Left lung (tissue), 10 donors: ENCODE data around the gene DERL3. TPM values are rescaled to one million over a fixed set of nuclear protein-coding genes. Genes with fewer than 3 reads are reported as not detected.
"Not testable (repeated sequence)": the region's sequence is repeated elsewhere in the genome, so short reads cannot be mapped to it uniquely, and the experiment has no call there.

ENCODE experiments used
- ATAC-seq: fragments of 200-7000 bp; cut with Tn5 transposase; one replicate; pipeline ENCODE4 v1.9.1; 2020; ENCODE audit warnings: moderate library complexity
- DNase-seq, 4 donors: peaks; one replicate each; pipeline ENCODE4 v3.0.0-alpha.2; 2013 to 2020
- H3K27ac ChIP-seq, 2 donors: fragments of 200-600 bp; sonication (generic) in 1 of 2; one replicate each; pipeline versions ENCODE4 v1.5.0 to v1.8.0; 2020 to 2021
- H3K27me3 ChIP-seq, 2 donors: fragments of 200-600 bp; sonication (generic) in 1 of 2; one replicate each; pipeline versions ENCODE4 v1.5.0 to v1.8.0; 2020 to 2021
- H3K36me3 ChIP-seq, 2 donors: fragments of 200-600 bp; sonication (generic) in 1 of 2; one replicate each; pipeline versions ENCODE4 v1.5.0 to v1.8.0; 2020 to 2021
- H3K4me1 ChIP-seq, 2 donors: fragments of 200-600 bp; one replicate each; pipeline ENCODE4 v1.8.0; 2021
- H3K4me3 ChIP-seq, 2 donors: fragments of 200-600 bp; sonication (generic) in 1 of 2; one replicate each; pipeline versions ENCODE4 v1.5.0 to v1.8.0; 2020 to 2021; ENCODE audit warnings: mild to moderate bottlenecking in 1 of 2
- H3K9me3 ChIP-seq, 2 donors: fragments of 200-600 bp; sonication (generic) in 1 of 2; one replicate each; pipeline versions ENCODE4 v1.5.0 to v1.8.0; 2020 to 2021
- intact Hi-C, 2 donors: fragments of 100-400 bp; cut with DNase I; formaldehyde crosslinking; loops; one replicate each; pipeline versions ENCODE4 v1.11.2 to v1.14.2; 2022
- polyA plus RNA-seq, 6 donors: library from polyadenylated mRNA; unstranded; fragments of 120-200 nt; gene quantifications; one replicate each; pipeline ENCODE4 v1.2.1, GENCODE V29; 2013; ENCODE audit not compliant: insufficient read length in 6 of 6
- total RNA-seq, 2 donors: library from RNA; stranded (reverse); fragmentation: NEBNext Ultra II Directional; extraction: Animal tissue kit (Norgen Biotek cat#: 25700); gene quantifications; one replicate each; pipeline ENCODE4 v1.2.1, GENCODE V29; 2021
- TF ChIP-seq, protein P1 (sequence below), 2 donors: fragments of 200-600 bp; sonication (generic) in 1 of 2; IDR thresholded peaks; one replicate each; pipeline versions ENCODE4 v1.5.0 to v1.8.0; 2021; ENCODE audit warnings: antibody characterized with exemption in 2 of 2
- donor health status: DM: no; HTN: yes; CAD: no.
- donor health status: DM: no; HTN: no; CAD: no.

The DERL3 gene
- total and polyA plus RNA-seq, 8 donors, result 2.4 to 9.4 (median 4.3) TPM

DNA sequence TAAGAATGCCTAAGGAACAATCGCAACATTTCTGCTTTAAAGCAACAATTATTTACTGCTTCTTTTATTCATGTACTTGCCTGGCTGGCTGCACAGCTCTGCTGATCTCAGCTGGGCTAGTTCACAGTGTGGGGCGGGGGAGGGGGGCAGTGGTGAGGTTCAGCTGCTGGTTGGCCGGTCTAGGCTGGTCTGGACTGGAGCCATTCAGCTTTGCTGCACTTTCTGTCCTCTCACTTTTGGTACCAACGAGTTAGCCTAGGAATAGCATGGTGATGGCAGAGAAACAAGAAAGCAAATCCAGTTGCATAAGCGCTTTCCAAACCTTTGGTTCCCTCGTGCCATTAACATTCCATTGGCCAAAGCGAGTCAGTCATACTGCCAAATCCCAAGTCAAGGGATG, 39.4 kb upstream of the DERL3 start:
- intact Hi-C loops, result no loop called here
- H3K4me1 ChIP-seq, result no peaks in the 10 kb centered on the region
- TF ChIP-seq, protein P1, sequence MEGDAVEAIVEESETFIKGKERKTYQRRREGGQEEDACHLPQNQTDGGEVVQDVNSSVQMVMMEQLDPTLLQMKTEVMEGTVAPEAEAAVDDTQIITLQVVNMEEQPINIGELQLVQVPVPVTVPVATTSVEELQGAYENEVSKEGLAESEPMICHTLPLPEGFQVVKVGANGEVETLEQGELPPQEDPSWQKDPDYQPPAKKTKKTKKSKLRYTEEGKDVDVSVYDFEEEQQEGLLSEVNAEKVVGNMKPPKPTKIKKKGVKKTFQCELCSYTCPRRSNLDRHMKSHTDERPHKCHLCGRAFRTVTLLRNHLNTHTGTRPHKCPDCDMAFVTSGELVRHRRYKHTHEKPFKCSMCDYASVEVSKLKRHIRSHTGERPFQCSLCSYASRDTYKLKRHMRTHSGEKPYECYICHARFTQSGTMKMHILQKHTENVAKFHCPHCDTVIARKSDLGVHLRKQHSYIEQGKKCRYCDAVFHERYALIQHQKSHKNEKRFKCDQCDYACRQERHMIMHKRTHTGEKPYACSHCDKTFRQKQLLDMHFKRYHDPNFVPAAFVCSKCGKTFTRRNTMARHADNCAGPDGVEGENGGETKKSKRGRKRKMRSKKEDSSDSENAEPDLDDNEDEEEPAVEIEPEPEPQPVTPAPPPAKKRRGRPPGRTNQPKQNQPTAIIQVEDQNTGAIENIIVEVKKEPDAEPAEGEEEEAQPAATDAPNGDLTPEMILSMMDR (IDR thresholded peaks at IDR 0.05), result no peak
- no peaks in the 10 kb centered on the region for H3K9me3 ChIP-seq
- peaks cover 0 to 16% of the 10 kb centered on the region in 2 donors for H3K36me3 ChIP-seq
- ATAC-seq (no peak), DNase-seq (no peak)
- H3K27ac ChIP-seq, result no peak overlapping the region
- no peak overlapping the region for H3K4me3 ChIP-seq
- H3K27me3 ChIP-seq, result no peaks in the 10 kb centered on the region

DNA sequence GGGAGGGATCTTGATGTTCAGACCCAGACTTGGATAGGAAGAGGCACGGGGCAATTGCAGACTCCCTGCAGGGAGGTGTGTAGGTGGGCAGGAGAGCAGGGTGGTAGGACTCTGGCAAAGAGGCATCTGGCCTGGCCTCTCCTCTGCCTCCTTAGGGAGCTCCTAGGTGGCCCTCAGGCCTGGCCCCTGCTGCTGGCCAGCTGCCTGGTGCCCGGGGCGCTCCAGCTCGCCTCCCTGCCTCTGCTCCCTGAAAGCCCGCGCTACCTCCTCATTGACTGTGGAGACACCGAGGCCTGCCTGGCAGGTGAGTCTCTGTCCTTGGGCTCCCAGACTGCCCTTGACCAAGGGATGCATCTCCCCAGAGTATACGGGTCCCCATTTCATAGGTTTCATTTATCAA, 38.8 kb upstream of the DERL3 start:
- Histone ChIP-seq H3K4me3 (no peak overlapping the region), H3K27me3 (no peaks in the 10 kb centered on the region), H3K9me3 (no peaks in the 10 kb centered on the region), H3K27ac (no peak overlapping the region), H3K36me3 (peaks cover 0 to 16% of the 10 kb centered on the region in 2 donors), H3K4me1 (no peaks in the 10 kb centered on the region)
- intact Hi-C loops, result no loop called here
- DNase-seq (no peak), ATAC-seq (no peak)
- TF ChIP-seq, protein P1 (IDR thresholded peaks at IDR 0.05), result no peak

DNA sequence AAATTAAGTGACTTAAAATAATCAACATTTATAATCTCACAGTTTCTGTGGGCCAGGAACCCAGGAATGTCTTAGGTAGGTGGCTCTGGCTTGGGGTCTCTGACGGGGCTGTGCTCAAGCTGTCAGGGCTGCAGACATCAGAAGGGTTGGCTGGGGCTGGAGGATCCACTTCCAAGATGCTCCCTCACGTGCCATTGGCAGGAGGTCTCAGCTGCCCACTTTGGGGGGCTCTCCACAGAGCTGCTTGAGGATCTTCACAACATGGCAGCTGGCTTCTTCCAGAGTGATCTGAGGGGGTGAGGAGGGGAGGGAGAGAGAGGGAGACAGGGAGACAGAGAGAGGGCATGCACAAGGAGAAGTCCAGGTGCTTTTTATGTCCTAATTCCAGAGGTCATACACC, 37.0 kb upstream of the DERL3 start:
- DNase-seq (no peak), ATAC-seq (no peak)
- no peak overlapping the region for H3K27ac ChIP-seq
- peaks cover 0 to 13% of the 10 kb centered on the region in 2 donors for H3K36me3 ChIP-seq
- H3K4me1 ChIP-seq, result no peaks in the 10 kb centered on the region
- intact Hi-C loops, result no loop called here
- TF ChIP-seq, protein P1 (IDR thresholded peaks at IDR 0.05), result no peak
- no peaks in the 10 kb centered on the region for H3K9me3 ChIP-seq
- no peaks in the 10 kb centered on the region for H3K27me3 ChIP-seq
- H3K4me3 ChIP-seq, result no peak overlapping the region

DNA sequence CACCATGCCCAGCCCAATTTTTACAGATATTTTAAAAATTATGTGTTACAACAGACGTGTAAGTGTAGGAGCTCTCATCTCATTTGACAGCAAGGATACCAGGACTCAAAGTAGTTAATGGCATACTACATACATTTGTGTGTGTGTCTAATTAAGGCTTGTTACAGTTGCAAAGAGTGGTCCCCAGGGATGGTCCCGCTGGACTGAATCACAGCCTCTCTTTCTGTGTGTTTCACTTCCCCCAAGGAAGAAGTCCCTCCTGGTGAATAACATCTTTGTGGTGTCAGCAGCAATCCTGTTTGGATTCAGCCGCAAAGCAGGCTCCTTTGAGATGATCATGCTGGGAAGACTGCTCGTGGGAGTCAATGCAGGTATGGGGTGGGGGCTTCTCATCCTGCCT, 36.1 kb upstream of the DERL3 start:
- no peak for ATAC-seq
- intact Hi-C loops, result no loop called here
- TF ChIP-seq, protein P1 (IDR thresholded peaks at IDR 0.05), result no peak

DNA sequence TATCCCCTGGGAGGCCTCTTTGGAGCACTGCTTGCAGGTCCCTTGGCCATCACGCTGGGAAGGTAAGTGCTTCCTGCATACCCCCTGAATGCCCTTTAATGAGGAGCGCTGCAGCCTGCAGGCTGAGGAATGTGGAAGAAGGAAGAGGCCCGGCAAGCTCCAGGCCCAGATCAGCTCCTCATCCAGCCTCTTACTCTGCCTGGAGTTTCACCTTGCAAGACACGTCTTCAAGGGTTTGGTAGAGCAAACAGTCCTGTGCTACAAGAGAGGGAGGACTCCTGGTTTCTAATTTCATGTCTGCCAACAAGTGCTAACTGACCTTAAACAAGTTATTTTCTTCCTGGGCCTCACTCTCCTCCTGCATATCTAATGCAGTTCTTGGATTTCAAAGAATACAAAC, 29.8 kb upstream of the DERL3 start:
- intact Hi-C loops, result no loop called here
- Histone ChIP-seq H3K4me1 (no peaks in the 10 kb centered on the region), H3K9me3 (no peaks in the 10 kb centered on the region), H3K27me3 (no peaks in the 10 kb centered on the region), H3K27ac (no peak overlapping the region), H3K36me3 (no peaks in the 10 kb centered on the region), H3K4me3 (no peak overlapping the region)
- ATAC-seq, result peak; percentile 84
- TF ChIP-seq, protein P1 (IDR thresholded peaks at IDR 0.05), result no peak
- DNase-seq, result no peak

More for the DNA sequence above, 36.1 kb upstream of the DERL3 start:
- no peak overlapping the region for H3K27ac ChIP-seq
- no peaks in the 10 kb centered on the region for H3K4me1 ChIP-seq
- H3K9me3 ChIP-seq, result no peaks in the 10 kb centered on the region
- no peaks in the 10 kb centered on the region for H3K27me3 ChIP-seq
- no peak for DNase-seq
- no peak overlapping the region for H3K4me3 ChIP-seq
- peaks cover 0 to 13% of the 10 kb centered on the region in 2 donors for H3K36me3 ChIP-seq

DNA sequence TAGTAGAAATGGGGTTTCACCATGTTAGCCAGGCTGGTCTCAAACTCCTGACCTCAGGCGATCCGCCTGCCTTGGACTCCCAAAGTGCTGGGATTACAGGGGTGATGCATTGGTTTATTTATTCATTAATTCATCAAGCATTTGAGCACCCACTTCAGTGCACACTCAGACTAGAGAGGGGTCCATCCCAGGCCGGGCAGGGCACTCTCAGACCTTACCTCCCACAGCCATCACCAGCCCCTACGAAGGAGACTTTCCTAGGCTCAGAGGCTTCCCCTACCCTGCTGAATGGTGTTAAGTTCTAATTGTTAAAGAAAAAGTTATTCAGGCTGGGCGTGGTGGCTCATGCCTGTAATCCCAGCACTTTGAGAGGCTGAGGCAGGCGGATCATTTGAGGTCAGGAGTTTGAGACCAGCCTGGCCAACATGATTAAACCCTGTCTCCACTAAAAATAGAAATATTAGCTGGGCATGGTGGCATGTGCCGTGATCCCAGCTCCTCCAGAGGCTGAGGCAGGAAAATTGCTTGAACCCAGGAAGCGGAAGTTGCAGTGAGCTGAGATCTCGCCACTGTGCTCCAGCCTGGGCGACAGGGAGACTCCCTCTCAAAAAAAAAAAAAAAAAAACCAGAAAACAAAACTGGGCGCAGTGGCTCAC, 25.8 kb upstream of the DERL3 start:
- H3K36me3 ChIP-seq, H3K9me3 ChIP-seq, intact Hi-C loops, DNase-seq, ATAC-seq, H3K27me3 ChIP-seq, H3K27ac ChIP-seq, H3K4me1 ChIP-seq, H3K4me3 ChIP-seq: not testable (repeated sequence)
